GM12801 (cell line): Measurements from ENCODE around the gene ASB4.

Experiments
- CTCF ChIP-seq: IDR thresholded peaks from one replicate; pipeline ENCODE4 v1.5.1; 2011; ENCODE audit warnings: control low read depth; ENCODE audit not compliant: insufficient read length; ENCODE audit errors: extremely low read depth

Gene ASB4

GRCh38 chr7:95485391-95486123 lies at the start of gene ASB4:
Gene ASB4 (plus strand): TSS chr7:95485943. CDS start chr7:95485972, 29 bp downstream.
- no peak for TF ChIP-seq CTCF

- no peak for TF ChIP-seq CTCF
These were observed 49.3 kb upstream of the ASB4 start for GRCh38 chr7:95436407-95436806.

GRCh38 chr7:95440394-95441038 lies 45.2 kb upstream of the ASB4 start:
- no peak for TF ChIP-seq CTCF

- TF ChIP-seq CTCF = no peak
These were observed 44.5 kb upstream of the ASB4 start for GRCh38 chr7:95441042-95441823.

- no peak for TF ChIP-seq CTCF
These were observed 40.9 kb upstream of the ASB4 start for GRCh38 chr7:95444796-95445195.

GRCh38 chr7:95446618-95447017 lies 39.1 kb upstream of the ASB4 start:
- no peak for TF ChIP-seq CTCF

GRCh38 chr7:95454438-95455045 lies 31.2 kb upstream of the ASB4 start:
- TF ChIP-seq CTCF = no peak
